ENCODE measurements around the gene EFNA3. TPM values are rescaled to one million over a fixed set of nuclear protein-coding genes. Genes with fewer than 3 reads are reported as not detected.

EFNA3 gene
- total RNA-seq, 1 donor from 2014 or later: 6.6 TPM

- Mint-ChIP-seq H3K4me3 (no peak overlapping the region), H3K4me1 (no peaks in the 10 kb centered on the region), H3K9me3 (no peaks in the 10 kb centered on the region), H3K27me3 (ENCODE audit: low read depth) (peaks cover 38% of the 10 kb centered on the region), H3K36me3 (ENCODE audit: low read depth) (no peaks in the 10 kb centered on the region), H3K27ac (ENCODE audit: unreplicated experiment) (no peak overlapping the region)
- no peak for TF ChIP-seq CTCF (conservative IDR thresholded peaks at IDR 0.05)
- DNase-seq (ENCODE audit: low read depth, low spot score): no peak
Measured at GRCh38 chr1:155099331-155099730, 20.7 kb downstream of the EFNA3 start.

GRCh38 chr1:155103325-155103724, 24.7 kb downstream of the EFNA3 start:
- Mint-ChIP-seq H3K9me3 (no peaks in the 10 kb centered on the region), H3K27ac (ENCODE audit: unreplicated experiment) (no peak overlapping the region), H3K36me3 (ENCODE audit: low read depth) (no peaks in the 10 kb centered on the region), H3K27me3 (ENCODE audit: low read depth) (peaks cover 31% of the 10 kb centered on the region), H3K4me3 (no peak overlapping the region), H3K4me1 (no peaks in the 10 kb centered on the region)
- DNase-seq (ENCODE audit: low read depth, low spot score): no peak
- TF ChIP-seq CTCF (conservative IDR thresholded peaks at IDR 0.05): no peak

- Mint-ChIP-seq H3K27me3 (ENCODE audit: low read depth) (peaks cover 36% of the 10 kb centered on the region), H3K4me1 (no peaks in the 10 kb centered on the region), H3K4me3 (no peak overlapping the region)
Measured at GRCh38 chr1:155104605-155105534, 26.2 kb downstream of the EFNA3 start.

GRCh38 chr1:155105604-155106011, 27.0 kb downstream of the EFNA3 start:
- Mint-ChIP-seq H3K9me3 (no peaks in the 10 kb centered on the region), H3K27ac (ENCODE audit: unreplicated experiment) (no peak overlapping the region), H3K36me3 (ENCODE audit: low read depth) (no peaks in the 10 kb centered on the region), H3K4me3 (no peak overlapping the region), H3K27me3 (ENCODE audit: low read depth) (peaks cover 39% of the 10 kb centered on the region), H3K4me1 (no peaks in the 10 kb centered on the region)
- no peak for TF ChIP-seq CTCF (conservative IDR thresholded peaks at IDR 0.05)
- no peak for DNase-seq (ENCODE audit: low read depth, low spot score)

More at GRCh38 chr1:155104605-155105534, 26.2 kb downstream of the EFNA3 start:
- Mint-ChIP-seq H3K9me3 (no peaks in the 10 kb centered on the region), H3K36me3 (ENCODE audit: low read depth) (no peaks in the 10 kb centered on the region), H3K27ac (ENCODE audit: unreplicated experiment) (no peak overlapping the region)
- DNase-seq (ENCODE audit: low read depth, low spot score): no peak
- TF ChIP-seq CTCF (conservative IDR thresholded peaks at IDR 0.05): no peak

GRCh38 chr1:155106862-155107261, 28.2 kb downstream of the EFNA3 start:
- DNase-seq (ENCODE audit: low read depth, low spot score): no peak
- no peak for TF ChIP-seq CTCF (conservative IDR thresholded peaks at IDR 0.05)

More at GRCh38 chr1:155106862-155107261, 28.2 kb downstream of the EFNA3 start:
- H3K36me3 Mint-ChIP-seq (ENCODE audit: low read depth): no peaks in the 10 kb centered on the region
- H3K4me3 Mint-ChIP-seq: no peak overlapping the region
- H3K27ac Mint-ChIP-seq (ENCODE audit: unreplicated experiment): no peak overlapping the region
- H3K4me1 Mint-ChIP-seq: peaks cover 4% of the 10 kb centered on the region
- H3K9me3 Mint-ChIP-seq: no peaks in the 10 kb centered on the region
- peaks cover 38% of the 10 kb centered on the region for H3K27me3 Mint-ChIP-seq (ENCODE audit: low read depth)

Measured in neural crest cell (in vitro differentiated cells).